ENCODE data around the gene PSMA7.

GRCh38 chr20:62119115-62119514 is 24.1 kb downstream of the PSMA7 start:
- no peak for TF ChIP-seq CTCF (IDR thresholded peaks at IDR 0.05)
- no peak for TF ChIP-seq POLR2A (IDR thresholded peaks at IDR 0.05)
